Left ventricle myocardium inferior (tissue), 1 donor: ENCODE results near the gene TRAPPC6A. TPM values are rescaled to one million over a fixed set of nuclear protein-coding genes. Genes with fewer than 3 reads are reported as not detected.

Experiments used
- DNase-seq: peaks from one replicate; pipeline ENCODE4 v3.0.0-alpha.2; 2020
- H3K27ac ChIP-seq: fragments of 200-600 bp; replicated peaks from 2 replicates; pipeline ENCODE4 v1.8.0; 2021
- H3K27me3 ChIP-seq: fragments of 200-600 bp; 2 replicates; pipeline ENCODE4 v1.8.0; 2021; ENCODE audit warnings: low read depth
- H3K36me3 ChIP-seq: fragments of 200-600 bp; 2 replicates; pipeline ENCODE4 v1.8.0; 2021
- H3K4me1 ChIP-seq: fragments of 200-600 bp; 2 replicates; pipeline ENCODE4 v1.8.0; 2021
- H3K4me3 ChIP-seq: fragments of 200-600 bp; 2 replicates; pipeline ENCODE4 v1.8.0; 2021; ENCODE audit warnings: mild to moderate bottlenecking, moderate library complexity
- H3K9me3 ChIP-seq: fragments of 200-600 bp; replicated peaks from 2 replicates; pipeline ENCODE4 v1.8.0; 2021
- CTCF ChIP-seq: fragments of 200-600 bp; IDR thresholded peaks from 2 replicates; pipeline ENCODE4 v1.8.0; 2021; ENCODE audit warnings: antibody characterized with exemption, mild to moderate bottlenecking, borderline replicate concordance
- intact Hi-C: fragments of 100-400 bp; cut with micrococcal nuclease; formaldehyde crosslinking; loops from one replicate; pipeline ENCODE4 v1.11.0; 2022
- total RNA-seq: library from RNA; stranded (reverse); fragmentation: NEBNext Ultra II Directional; extraction: Animal tissue kit (Norgen Biotek cat#: 25700); gene quantifications from one replicate; pipeline ENCODE4 v1.2.1, GENCODE V29; 2021
- donor health status: DM: no; HTN: yes; CAD: no; lungs with severe emphysema.

Gene TRAPPC6A
- total RNA-seq, 1 donor from 2014 or later, result 15.8 TPM

DNA sequence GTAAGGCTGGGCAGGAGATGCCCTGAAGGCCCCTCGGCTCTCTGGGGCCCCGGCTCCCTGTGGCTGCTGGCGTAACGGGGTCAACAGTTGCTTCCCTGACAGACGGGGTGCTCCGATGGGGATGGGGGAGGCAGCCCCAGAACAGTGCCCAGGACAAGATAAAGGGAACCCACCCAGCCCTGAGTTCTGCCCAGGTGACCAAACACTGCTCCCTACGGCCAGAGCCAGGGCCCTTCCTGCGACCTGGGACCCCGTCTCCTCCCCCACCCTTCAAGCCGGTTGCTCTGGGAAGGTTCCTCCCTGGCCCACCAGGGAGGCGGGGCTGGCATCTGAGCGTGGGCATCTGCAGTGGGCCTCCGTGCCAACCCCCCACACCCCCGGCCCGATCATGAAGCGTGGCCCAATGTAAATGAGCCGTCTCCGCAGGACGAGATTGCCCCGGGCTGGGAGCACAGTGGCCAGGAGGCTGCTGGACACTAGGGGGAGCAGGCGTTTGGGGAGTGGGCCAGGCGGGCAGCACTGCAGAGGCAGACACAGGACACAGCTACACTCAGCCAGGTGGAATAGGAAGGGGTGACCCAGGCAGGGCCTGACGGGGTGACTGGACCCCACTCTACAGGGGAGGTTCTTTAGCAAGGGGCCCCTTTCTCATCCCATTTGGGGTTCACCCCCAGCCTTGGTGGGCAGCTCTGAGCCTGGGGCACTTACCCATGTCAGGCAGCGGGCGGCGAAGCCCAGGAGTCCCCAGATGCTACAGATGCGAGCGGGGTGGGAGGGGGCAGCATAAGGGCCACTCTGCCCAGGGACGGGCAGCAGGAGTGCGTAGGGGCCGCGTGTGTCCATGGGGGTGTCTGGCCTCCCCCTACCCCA, 16.1 kb downstream of the TRAPPC6A start:
- Histone ChIP-seq H3K4me3 (no peak overlapping the region), H3K27ac (no peak overlapping the region), H3K27me3 (peaks cover 53% of the 10 kb centered on the region), H3K9me3 (no peaks in the 10 kb centered on the region), H3K4me1 (peaks cover 31% of the 10 kb centered on the region), H3K36me3 (no peaks in the 10 kb centered on the region)
- no peak for DNase-seq
- intact Hi-C loops, result no loop called here
- peak; percentile 53 for TF ChIP-seq CTCF

GRCh38 chr19:45160870-45161737, 16.9 kb downstream of the TRAPPC6A start, which contains the start of gene NKPD1:
Gene NKPD1, minus strand, starts transcription at chr19:45160982. Its CDS starts 832 bp downstream, at chr19:45160150.
- no peaks in the 10 kb centered on the region for H3K9me3 ChIP-seq
- H3K27me3 ChIP-seq, result peaks cover 53% of the 10 kb centered on the region
- no peak within 1 kb of the TSS for H3K27ac ChIP-seq
- TF ChIP-seq CTCF, result no peak
- no peaks in the 10 kb centered on the region for H3K36me3 ChIP-seq
- no peak within 1 kb of the TSS for H3K4me3 ChIP-seq
- H3K4me1 ChIP-seq, result peaks cover 22% of the 10 kb centered on the region
- no peak for DNase-seq
- intact Hi-C loops, result no loop called here

DNA sequence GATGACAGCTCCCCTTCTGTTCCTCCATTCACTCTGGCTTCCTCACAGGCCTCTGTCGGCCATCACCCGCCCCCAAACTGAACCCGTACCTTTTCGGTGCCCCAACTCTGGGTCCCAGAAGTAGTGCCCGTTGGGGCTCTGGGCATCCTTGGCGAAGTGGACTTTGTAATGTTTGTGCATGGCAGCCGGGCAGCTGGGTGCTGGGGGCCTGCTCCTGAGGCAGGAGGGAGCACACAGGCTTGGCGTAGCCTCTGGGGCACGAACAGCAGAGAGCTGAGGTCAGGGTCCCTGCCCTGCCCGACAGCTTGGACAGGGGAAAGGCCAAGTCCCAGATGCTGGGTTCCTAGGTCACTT, 18.1 kb downstream of the TRAPPC6A start:
- Histone ChIP-seq H3K9me3 (no peaks in the 10 kb centered on the region), H3K4me3 (no peak overlapping the region), H3K4me1 (peaks cover 13% of the 10 kb centered on the region), H3K36me3 (no peaks in the 10 kb centered on the region), H3K27me3 (peaks cover 53% of the 10 kb centered on the region), H3K27ac (no peak overlapping the region)
- intact Hi-C loops, result no loop called here
- TF ChIP-seq CTCF, result no peak
- no peak for DNase-seq

DNA sequence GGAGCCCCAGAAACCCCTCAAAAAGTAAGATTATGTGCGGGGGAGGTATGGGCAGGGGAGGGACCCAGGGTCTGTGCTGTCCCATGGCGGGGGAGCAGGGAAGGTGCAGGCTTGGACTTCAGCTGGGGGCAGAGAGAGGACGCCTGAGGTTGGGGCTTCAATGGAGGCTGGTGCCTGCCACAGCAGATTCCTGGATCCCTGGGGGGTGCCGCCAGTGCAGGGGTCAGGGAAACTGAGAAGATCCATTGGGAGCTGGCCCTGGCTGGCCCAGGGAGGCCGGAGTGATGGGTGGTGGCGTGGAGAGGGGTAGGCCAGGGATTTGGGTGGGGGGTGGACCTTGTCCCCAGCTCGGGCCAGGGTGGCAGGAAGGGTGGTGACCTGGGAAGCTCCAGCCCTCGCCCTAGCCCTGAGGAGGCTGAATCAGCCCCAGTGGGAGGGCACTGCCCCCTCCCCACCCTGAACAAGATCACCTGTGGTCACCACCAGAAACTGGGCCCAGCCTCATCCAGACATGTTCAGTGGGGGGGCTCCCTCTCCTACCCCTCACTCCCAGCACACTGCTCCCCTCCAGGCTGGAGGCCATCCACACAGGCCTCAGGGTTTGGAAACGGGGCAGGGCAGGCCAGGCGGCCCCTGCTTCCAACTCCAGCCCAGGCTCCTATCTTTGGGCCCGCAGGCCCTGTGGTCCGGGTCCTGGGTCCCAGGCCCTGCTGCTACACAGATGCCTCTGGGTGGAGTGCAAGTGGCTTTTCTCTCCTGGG, 18.6 kb downstream of the TRAPPC6A start:
- Histone ChIP-seq H3K27me3 (peaks cover 53% of the 10 kb centered on the region), H3K27ac (no peak overlapping the region), H3K9me3 (no peaks in the 10 kb centered on the region), H3K4me3 (no peak overlapping the region), H3K36me3 (no peaks in the 10 kb centered on the region), H3K4me1 (peaks cover 9% of the 10 kb centered on the region)
- intact Hi-C loops, result no loop called here
- no peak for TF ChIP-seq CTCF
- DNase-seq, result no peak
